ENCODE results near the gene CAMK1D.

Gene CAMK1D

DNA sequence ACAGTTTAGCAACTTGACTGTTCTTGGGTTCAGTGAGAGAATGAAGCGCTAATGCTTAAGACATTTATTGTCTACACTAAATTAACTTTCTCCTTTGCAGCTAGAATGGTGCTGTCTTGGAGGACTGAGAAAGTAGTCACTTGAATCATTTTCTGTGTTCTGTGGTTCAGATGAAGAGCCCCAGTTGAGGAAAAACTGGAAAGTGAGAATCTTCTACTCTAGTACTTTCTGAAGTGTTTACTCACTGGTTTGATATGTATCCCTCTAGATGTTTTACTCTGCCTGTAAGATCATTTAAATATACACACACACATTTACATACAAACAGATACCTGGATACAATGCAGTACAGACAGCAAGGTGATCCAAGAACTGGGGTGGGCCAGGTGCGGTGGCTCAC is 308.1 kb downstream of the CAMK1D start:
- no peak for DNase-seq (ENCODE audit: low spot score)

- no peak for DNase-seq (ENCODE audit: low spot score)
Measured at GRCh38 chr10:12658526-12658925, 309.2 kb downstream of the CAMK1D start.

- no peak for DNase-seq (ENCODE audit: low spot score)
Measured at GRCh38 chr10:12659706-12660105, 310.4 kb downstream of the CAMK1D start.

DNA sequence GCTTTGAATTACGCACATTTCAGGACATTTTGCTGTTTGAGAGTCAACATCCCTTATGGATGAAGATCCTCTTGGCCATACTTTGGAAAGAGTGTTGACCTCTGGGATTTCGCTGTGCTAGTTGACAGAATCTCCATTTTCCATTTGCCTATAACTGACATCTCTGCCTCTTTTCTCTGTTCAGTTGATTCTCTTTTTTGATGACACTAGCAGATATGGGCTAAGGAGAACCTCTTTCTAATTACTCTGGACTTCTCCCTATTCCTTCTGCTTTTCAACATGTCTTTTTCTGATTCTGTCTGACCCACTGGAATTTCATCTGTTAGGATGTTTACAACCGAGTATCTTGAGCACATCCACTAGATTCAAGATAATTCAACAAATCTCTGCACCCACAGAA is 311.5 kb downstream of the CAMK1D start:
- no peak for DNase-seq (ENCODE audit: low spot score)

GRCh38 chr10:12661671-12662070 is 312.3 kb downstream of the CAMK1D start:
- no peak for DNase-seq (ENCODE audit: low spot score)

GRCh38 chr10:12663863-12664262 is 314.5 kb downstream of the CAMK1D start:
- no peak for DNase-seq (ENCODE audit: low spot score)

DNA sequence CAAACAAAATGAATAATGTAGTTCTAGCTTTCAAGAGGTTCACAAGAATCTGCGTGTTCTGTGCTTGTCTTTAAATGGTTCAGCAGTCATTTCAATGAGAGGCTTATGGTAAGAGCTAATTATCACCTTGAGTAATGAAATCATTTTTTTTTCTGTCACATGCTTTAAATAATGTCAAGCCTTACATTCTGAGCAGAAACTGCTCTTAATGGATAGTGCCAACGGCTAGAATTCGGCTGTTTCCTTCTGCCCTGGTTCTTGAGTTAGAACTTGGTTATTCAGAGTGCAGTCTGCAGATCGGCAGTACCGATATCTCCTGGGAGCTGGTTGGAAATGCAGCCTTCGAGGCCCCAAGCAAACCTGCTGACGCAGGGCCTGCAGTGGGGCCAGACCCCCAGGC is 316.2 kb downstream of the CAMK1D start:
- DNase-seq (ENCODE audit: low spot score), result no peak

- no peak for DNase-seq (ENCODE audit: low spot score)
Measured at GRCh38 chr10:12667052-12667451, 317.7 kb downstream of the CAMK1D start.

GRCh38 chr10:12668634-12669033 is 319.3 kb downstream of the CAMK1D start:
- DNase-seq (ENCODE audit: low spot score), result no peak

GRCh38 chr10:12670004-12670403 is 320.7 kb downstream of the CAMK1D start:
- DNase-seq (ENCODE audit: low spot score), result no peak

- no peak for DNase-seq (ENCODE audit: low spot score)
Measured at GRCh38 chr10:12675186-12675585, 325.8 kb downstream of the CAMK1D start.

- DNase-seq (ENCODE audit: low spot score), result no peak
Measured at GRCh38 chr10:12679636-12680035, 330.3 kb downstream of the CAMK1D start.

- DNase-seq (ENCODE audit: low spot score), result no peak
Measured at GRCh38 chr10:12681252-12681651, 331.9 kb downstream of the CAMK1D start.

- DNase-seq (ENCODE audit: low spot score), result no peak
Measured at GRCh38 chr10:12684784-12685183, 335.4 kb downstream of the CAMK1D start.

- DNase-seq (ENCODE audit: low spot score), result peak; percentile 19
Measured at GRCh38 chr10:12685261-12686058, 336.1 kb downstream of the CAMK1D start.

DNA sequence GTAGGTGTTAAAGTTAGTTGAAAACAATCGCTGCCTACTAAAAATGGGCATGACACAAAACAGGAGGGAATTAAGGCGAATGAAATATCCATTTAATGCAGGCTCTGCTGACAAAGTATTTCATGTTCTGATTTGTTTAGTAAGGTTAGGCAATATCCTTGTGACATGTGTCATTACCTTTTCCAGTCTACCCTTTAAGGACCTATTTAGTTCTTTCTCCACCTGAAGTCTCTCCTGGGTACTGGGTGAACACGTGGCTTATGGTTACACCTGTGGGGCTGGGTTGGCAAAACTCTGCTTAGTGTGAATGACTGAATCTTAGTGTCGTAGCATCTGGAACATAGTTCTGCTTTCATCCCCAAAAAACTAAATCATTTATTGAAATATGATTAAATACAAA is 338.6 kb downstream of the CAMK1D start:
- no peak for DNase-seq (ENCODE audit: low spot score)

- DNase-seq (ENCODE audit: low spot score), result no peak
Measured at GRCh38 chr10:12689893-12690292, 340.5 kb downstream of the CAMK1D start.

- DNase-seq (ENCODE audit: low spot score), result no peak
Measured at GRCh38 chr10:12690525-12691126, 341.3 kb downstream of the CAMK1D start.

DNA sequence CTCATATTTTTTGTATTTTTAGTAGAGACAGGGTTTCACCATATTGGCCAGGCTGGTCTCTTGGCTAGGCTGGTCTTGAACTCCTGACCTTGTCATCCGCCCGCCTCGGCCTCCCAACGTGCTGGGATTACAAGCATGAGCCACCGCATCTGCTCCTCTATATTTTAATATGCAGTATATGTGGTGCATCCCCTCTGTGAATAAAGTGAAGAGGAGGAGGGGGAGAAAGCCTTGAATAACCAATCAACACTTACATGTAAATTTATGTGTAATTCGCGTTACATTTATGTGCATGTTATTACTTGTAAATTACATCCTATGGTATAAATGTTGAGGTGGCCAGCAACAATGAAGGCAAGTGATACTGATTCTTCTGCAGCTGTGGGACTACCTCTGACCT is 342.2 kb downstream of the CAMK1D start:
- DNase-seq (ENCODE audit: low spot score), result no peak

- no peak for DNase-seq (ENCODE audit: low spot score)
Measured at GRCh38 chr10:12697764-12698163, 348.4 kb downstream of the CAMK1D start.

DNA sequence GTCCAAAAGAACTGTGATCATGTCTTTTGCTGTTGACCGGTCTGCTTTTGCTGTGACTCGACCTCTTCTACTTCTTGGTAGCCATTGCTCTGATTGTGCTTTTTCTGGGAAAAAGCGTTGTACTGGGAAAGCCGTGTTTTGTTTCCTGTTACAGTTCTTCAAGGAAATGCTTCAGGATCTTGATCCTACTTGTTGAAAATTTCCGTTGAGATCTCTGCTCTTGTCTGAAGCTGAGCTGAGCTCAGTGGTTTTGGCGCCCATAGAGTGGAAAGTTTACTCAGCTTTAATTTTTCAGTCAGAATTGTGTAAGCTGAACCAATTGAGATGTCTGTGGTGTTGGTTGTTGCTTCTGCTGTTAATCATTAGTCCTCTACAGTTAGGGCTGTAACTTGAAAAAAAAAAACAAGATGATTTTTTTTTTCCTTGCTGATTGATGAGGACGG is 349.9 kb downstream of the CAMK1D start:
- DNase-seq (ENCODE audit: low spot score), result no peak

- no peak for DNase-seq (ENCODE audit: low spot score)
Measured at GRCh38 chr10:12699781-12700556, 350.6 kb downstream of the CAMK1D start.

GRCh38 chr10:12700557-12700874 is 351.2 kb downstream of the CAMK1D start:
- no peak for DNase-seq (ENCODE audit: low spot score)

All from hepatic stellate cell (primary cell).